ENCODE results near the gene PLEKHM1. TPM values are rescaled to one million over a fixed set of nuclear protein-coding genes. Genes with fewer than 3 reads are reported as not detected.

PLEKHM1 gene
- total RNA-seq, 1 donor = 62.5 TPM

GRCh38 chr17:45391918-45392317 lies 98.6 kb downstream of the PLEKHM1 start:
- no peak overlapping the region for H3K4me3 ChIP-seq (ENCODE audit: low read length)
- no peaks in the 10 kb centered on the region for H3K27me3 ChIP-seq (ENCODE audit: insufficient read depth, low read length)
- no peaks in the 10 kb centered on the region for H3K9me3 ChIP-seq (ENCODE audit: low read depth, low read length)
- H3K4me1 ChIP-seq (ENCODE audit: insufficient read depth, low read length) = no peaks in the 10 kb centered on the region

- Histone ChIP-seq H3K4me1 (ENCODE audit: insufficient read depth, low read length) (no peaks in the 10 kb centered on the region), H3K27me3 (ENCODE audit: insufficient read depth, low read length) (no peaks in the 10 kb centered on the region)
Observed at GRCh38 chr17:45391291-45391690, 99.2 kb downstream of the PLEKHM1 start.

GRCh38 chr17:45389354-45389753 lies 101.2 kb downstream of the PLEKHM1 start:
- Histone ChIP-seq H3K4me3 (ENCODE audit: low read length) (no peak overlapping the region), H3K27me3 (ENCODE audit: insufficient read depth, low read length) (no peaks in the 10 kb centered on the region), H3K9me3 (ENCODE audit: low read depth, low read length) (no peaks in the 10 kb centered on the region), H3K4me1 (ENCODE audit: insufficient read depth, low read length) (peaks cover 3% of the 10 kb centered on the region)

More at GRCh38 chr17:45391291-45391690, 99.2 kb downstream of the PLEKHM1 start:
- Histone ChIP-seq H3K4me3 (ENCODE audit: low read length) (no peak overlapping the region), H3K9me3 (ENCODE audit: low read depth, low read length) (no peaks in the 10 kb centered on the region)

GRCh38 chr17:45388604-45389325 lies 101.8 kb downstream of the PLEKHM1 start:
- H3K4me3 ChIP-seq (ENCODE audit: low read length) = no peak overlapping the region
- no peaks in the 10 kb centered on the region for H3K27me3 ChIP-seq (ENCODE audit: insufficient read depth, low read length)
- H3K4me1 ChIP-seq (ENCODE audit: insufficient read depth, low read length) = peaks cover 3% of the 10 kb centered on the region
- no peaks in the 10 kb centered on the region for H3K9me3 ChIP-seq (ENCODE audit: low read depth, low read length)

GRCh38 chr17:45387739-45388138 lies 102.8 kb downstream of the PLEKHM1 start:
- no peaks in the 10 kb centered on the region for H3K9me3 ChIP-seq (ENCODE audit: low read depth, low read length)
- H3K4me1 ChIP-seq (ENCODE audit: insufficient read depth, low read length) = peaks cover 3% of the 10 kb centered on the region
- H3K27me3 ChIP-seq (ENCODE audit: insufficient read depth, low read length) = no peaks in the 10 kb centered on the region
- H3K4me3 ChIP-seq (ENCODE audit: low read length) = no peak overlapping the region

- Histone ChIP-seq H3K27me3 (ENCODE audit: insufficient read depth, low read length) (no peaks in the 10 kb centered on the region), H3K4me3 (ENCODE audit: low read length) (no peak overlapping the region), H3K9me3 (ENCODE audit: low read depth, low read length) (no peaks in the 10 kb centered on the region), H3K4me1 (ENCODE audit: insufficient read depth, low read length) (peaks cover 3% of the 10 kb centered on the region)
Observed at GRCh38 chr17:45386178-45386577, 104.3 kb downstream of the PLEKHM1 start.

Other genes with a start within 250 kb of the PLEKHM1 start
- 0.10 TPM for gene SPATA32, start 228.6 kb downstream of the PLEKHM1 start, total RNA-seq
- 17.4 TPM for gene MAP3K14, start 173.7 kb downstream of the PLEKHM1 start, total RNA-seq
- 41.3 TPM for gene ARHGAP27, start 57.9 kb downstream of the PLEKHM1 start, total RNA-seq

Measured in mononuclear cell (primary cell).